ENCODE results near the gene PLA1A.

GRCh38 chr3:119598410-119599098, 869 bp downstream of the PLA1A start:
- TF ChIP-seq CTCF (conservative IDR thresholded peaks at IDR 0.05; ENCODE audit: low read depth, low read length) (no peak), RAD21 (IDR thresholded peaks at IDR 0.05; ENCODE audit: low read length) (no peak), FOS (IDR thresholded peaks at IDR 0.05; ENCODE audit: low read depth, low read length) (no peak), POLR2A (IDR thresholded peaks at IDR 0.05; ENCODE audit: low read depth, low read length) (no peak), RFX5 (IDR thresholded peaks at IDR 0.05; ENCODE audit: low read depth, low read length) (no peak), MXI1 (IDR thresholded peaks at IDR 0.05; ENCODE audit: borderline replicate concordance, low read depth, low read length) (no peak), CEBPB (IDR thresholded peaks at IDR 0.05; ENCODE audit: low read depth, low read length) (no peak), MAFK (IDR thresholded peaks at IDR 0.05; ENCODE audit: low read depth, low read length) (no peak), CHD1 (IDR thresholded peaks at IDR 0.05; ENCODE audit: low read depth, low read length) (no peak), USF2 (IDR thresholded peaks at IDR 0.05; ENCODE audit: low read depth, low read length) (no peak), BHLHE40 (IDR thresholded peaks at IDR 0.05; ENCODE audit: low read depth, low read length) (no peak), NFE2L2 (IDR thresholded peaks at IDR 0.05; ENCODE audit: low read depth, low read length) (no peak), RCOR1 (IDR thresholded peaks at IDR 0.05; ENCODE audit: insufficient replicate concordance, low read length) (no peak)

Data from IMR-90 (cell line).